ENCODE results near the gene MAP3K14. TPM values are rescaled to one million over a fixed set of nuclear protein-coding genes. Genes with fewer than 3 reads are reported as not detected.

The MAP3K14 gene
- polyA plus RNA-seq, 1 of the 3 experiments (the other 2 are of a cell fraction): 11.9 TPM

DNA sequence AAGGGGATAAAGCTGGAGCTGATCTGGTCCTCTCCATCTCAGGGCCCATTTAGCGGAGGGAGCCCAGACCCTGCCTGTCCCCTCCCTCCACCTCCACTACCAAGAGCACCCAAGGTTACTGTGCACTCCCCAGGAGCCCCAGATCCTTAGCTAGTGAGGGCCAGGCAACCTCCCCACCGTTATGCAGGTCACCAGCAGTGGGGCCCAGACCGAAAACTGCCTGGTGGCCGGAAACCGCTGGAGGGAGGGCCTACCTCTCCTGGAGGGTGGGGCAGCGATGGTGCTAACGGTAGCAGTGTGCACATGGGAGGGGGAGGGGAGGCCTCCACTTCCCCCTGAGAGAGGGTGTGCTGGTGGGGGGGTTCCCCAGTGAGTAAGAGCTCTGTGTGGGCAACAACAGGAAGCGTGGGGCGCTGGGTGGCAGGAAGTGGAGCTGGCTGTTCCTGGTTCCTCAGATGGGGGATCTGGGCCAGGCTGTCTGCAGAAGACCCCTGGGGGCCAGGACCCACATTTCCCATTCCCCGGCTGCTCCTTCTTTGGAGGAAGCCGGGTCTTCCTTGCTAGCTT is 90.8 kb downstream of the MAP3K14 start:
- Histone ChIP-seq H3K4me2 (no peak overlapping the region), H3K36me3 (replicated peaks in 1 of 2; ENCODE audit: control insufficient read depth in 1 of 2, insufficient read depth in 2 of 2, low read length in 1 of 2) (no peaks in the 10 kb centered on the region), H3K27ac (ENCODE audit: low read depth in 2 of 2, low read length in 1 of 2) (no peak overlapping the region), H3K27me3 (ENCODE audit: insufficient read depth) (no peaks in the 10 kb centered on the region), H3K4me1 (ENCODE audit: control insufficient read depth in 1 of 2, insufficient read depth in 2 of 2, low read depth in 1 of 2, low read length in 1 of 2) (peaks cover 3 to 35% of the 10 kb centered on the region in 2 experiments; a peak in 2 of 4 replicates), H3K9me3 (no peaks in the 10 kb centered on the region), H3K79me2 (ENCODE audit: insufficient read depth) (no peaks in the 10 kb centered on the region), H3K9me2 (no peaks in the 10 kb centered on the region), H4K20me1 (ENCODE audit: insufficient read depth) (no peaks in the 10 kb centered on the region), H3K9ac (no peak overlapping the region), H3F3A (replicated peaks; ENCODE audit: insufficient read depth) (peaks cover 2% of the 10 kb centered on the region), H3K4me3 (ENCODE audit: low read depth in 2 of 2, low read length in 1 of 2) (no peak overlapping the region), H2AFZ (ENCODE audit: low read depth) (0 out of 2 replicates have a peak overlapping the region, but pooled peaks have one; percentile 16)
- ChIA-PET CTCF (interaction anchor here (0.8 to 16.2 kb wide), 10 partner anchors 13 to 602 kb away, joined by 3 to 260 read pairs (median 4); partner anchors contain the start of genes ACBD4 and HEXIM2), POLR2A (no interaction called here)
- WGBS (ENCODE audit: low lambda C conversion rate): 84% methylated on average over 11 of the region's 11 CpGs
- no peak for DNase-seq
- no peak for TF ChIP-seq RXRA (IDR thresholded peaks at IDR 0.05; ENCODE audit: borderline replicate concordance, low read depth)
- no peak for TF ChIP-seq ELF1 (IDR thresholded peaks at IDR 0.05)
- TF ChIP-seq MAX (IDR thresholded peaks at IDR 0.05; ENCODE audit: low read depth): no peak
- TF ChIP-seq NRF1 (IDR thresholded peaks at IDR 0.05; ENCODE audit: low read depth, low read length): no peak
- TF ChIP-seq EP300 (IDR thresholded peaks at IDR 0.05; ENCODE audit: borderline replicate concordance in 1 of 2, low read depth in 1 of 2, low read length in 1 of 2): no peak
- no peak for TF ChIP-seq SIN3A (IDR thresholded peaks at IDR 0.05; ENCODE audit: borderline replicate concordance, low read depth, low read length)
- TF ChIP-seq TCF12 (IDR thresholded peaks at IDR 0.05): no peak
- TF ChIP-seq, protein P1, sequence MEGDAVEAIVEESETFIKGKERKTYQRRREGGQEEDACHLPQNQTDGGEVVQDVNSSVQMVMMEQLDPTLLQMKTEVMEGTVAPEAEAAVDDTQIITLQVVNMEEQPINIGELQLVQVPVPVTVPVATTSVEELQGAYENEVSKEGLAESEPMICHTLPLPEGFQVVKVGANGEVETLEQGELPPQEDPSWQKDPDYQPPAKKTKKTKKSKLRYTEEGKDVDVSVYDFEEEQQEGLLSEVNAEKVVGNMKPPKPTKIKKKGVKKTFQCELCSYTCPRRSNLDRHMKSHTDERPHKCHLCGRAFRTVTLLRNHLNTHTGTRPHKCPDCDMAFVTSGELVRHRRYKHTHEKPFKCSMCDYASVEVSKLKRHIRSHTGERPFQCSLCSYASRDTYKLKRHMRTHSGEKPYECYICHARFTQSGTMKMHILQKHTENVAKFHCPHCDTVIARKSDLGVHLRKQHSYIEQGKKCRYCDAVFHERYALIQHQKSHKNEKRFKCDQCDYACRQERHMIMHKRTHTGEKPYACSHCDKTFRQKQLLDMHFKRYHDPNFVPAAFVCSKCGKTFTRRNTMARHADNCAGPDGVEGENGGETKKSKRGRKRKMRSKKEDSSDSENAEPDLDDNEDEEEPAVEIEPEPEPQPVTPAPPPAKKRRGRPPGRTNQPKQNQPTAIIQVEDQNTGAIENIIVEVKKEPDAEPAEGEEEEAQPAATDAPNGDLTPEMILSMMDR (IDR thresholded peaks at IDR 0.05): no peak
- no peak for TF ChIP-seq POLR2AphosphoS5 (IDR thresholded peaks at IDR 0.05; ENCODE audit: low read depth, low read length)
- TF ChIP-seq, protein P2, sequence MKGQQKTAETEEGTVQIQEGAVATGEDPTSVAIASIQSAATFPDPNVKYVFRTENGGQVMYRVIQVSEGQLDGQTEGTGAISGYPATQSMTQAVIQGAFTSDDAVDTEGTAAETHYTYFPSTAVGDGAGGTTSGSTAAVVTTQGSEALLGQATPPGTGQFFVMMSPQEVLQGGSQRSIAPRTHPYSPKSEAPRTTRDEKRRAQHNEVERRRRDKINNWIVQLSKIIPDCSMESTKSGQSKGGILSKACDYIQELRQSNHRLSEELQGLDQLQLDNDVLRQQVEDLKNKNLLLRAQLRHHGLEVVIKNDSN (IDR thresholded peaks at IDR 0.05; ENCODE audit: borderline replicate concordance, low read depth): no peak
- TF ChIP-seq EZH2phosphoT487 (IDR thresholded peaks at IDR 0.05; ENCODE audit: borderline replicate concordance, low read depth): no peak

DNA sequence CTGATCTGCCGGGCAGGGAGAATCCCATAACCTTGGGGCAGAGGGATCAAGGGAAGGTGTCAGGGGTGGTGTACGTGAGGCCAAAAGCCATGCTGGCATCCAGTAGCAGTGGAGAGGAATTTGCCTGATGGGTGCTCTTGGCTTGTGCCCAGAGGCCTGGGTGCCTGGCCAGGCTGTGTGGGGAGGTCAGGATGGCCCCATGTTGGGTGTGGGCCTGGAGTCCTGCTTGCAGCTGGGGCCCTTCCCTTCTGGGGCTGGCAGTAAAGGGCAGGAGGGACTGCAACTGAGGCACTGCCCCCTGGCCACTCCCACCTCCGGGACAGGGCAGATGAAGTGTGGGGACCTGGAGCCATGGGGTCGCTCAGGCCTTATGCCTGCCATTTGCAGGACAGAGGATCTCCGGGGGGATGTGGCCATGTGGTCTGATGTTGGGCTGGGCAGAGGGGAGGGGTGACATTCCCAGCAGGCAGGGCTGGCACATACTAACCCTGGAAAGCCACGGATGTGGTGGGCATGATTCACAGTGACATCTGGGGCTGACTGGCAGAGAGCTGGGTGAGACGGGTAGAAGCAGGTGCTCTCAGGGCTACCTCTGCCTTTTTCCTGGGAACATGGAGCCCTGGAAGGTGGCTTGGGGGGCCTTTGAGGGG is 91.6 kb downstream of the MAP3K14 start:
- H3K4me3 ChIP-seq (ENCODE audit: low read depth in 2 of 2, low read length in 1 of 2): no peak overlapping the region
- H2AFZ ChIP-seq (ENCODE audit: low read depth): no peak overlapping the region
- POLR2A ChIA-PET: no interaction called here
- WGBS (ENCODE audit: low lambda C conversion rate): 57% methylated on average over 5 of the region's 7 CpGs
- H3K27me3 ChIP-seq (ENCODE audit: insufficient read depth): no peaks in the 10 kb centered on the region
- no peak overlapping the region for H3K4me2 ChIP-seq
- H3K9me2 ChIP-seq: no peaks in the 10 kb centered on the region
- H3K79me2 ChIP-seq (ENCODE audit: insufficient read depth): no peaks in the 10 kb centered on the region
- H3K9ac ChIP-seq: no peak overlapping the region
- H3K9me3 ChIP-seq: no peaks in the 10 kb centered on the region
- CTCF ChIA-PET: interaction anchor here (0.8 to 16.2 kb wide), 7 partner anchors 14 to 603 kb away, joined by 3 to 260 read pairs (median 4); partner anchors contain the start of gene HEXIM2
- no peaks in the 10 kb centered on the region for H3K36me3 ChIP-seq (replicated peaks in 1 of 2; ENCODE audit: control insufficient read depth in 1 of 2, insufficient read depth in 2 of 2, low read length in 1 of 2)
- peaks cover 0 to 29% of the 10 kb centered on the region in 2 experiments; a peak in 1 of 4 replicates for H3K4me1 ChIP-seq (ENCODE audit: control insufficient read depth in 1 of 2, insufficient read depth in 2 of 2, low read depth in 1 of 2, low read length in 1 of 2)
- TF ChIP-seq REST (IDR thresholded peaks at IDR 0.05; ENCODE audit: low read depth, low read length): no peak
- 0 out of 2 replicates have a peak, but pooled peaks have one; percentile 11 for TF ChIP-seq TCF12 (IDR thresholded peaks at IDR 0.05)
- no peak for TF ChIP-seq JUND (IDR thresholded peaks at IDR 0.05)
- no peak overlapping the region for H3K27ac ChIP-seq (ENCODE audit: low read depth in 2 of 2, low read length in 1 of 2)
- DNase-seq: no peak
- H4K20me1 ChIP-seq (ENCODE audit: insufficient read depth): no peaks in the 10 kb centered on the region
- peaks cover 6% of the 10 kb centered on the region for H3F3A ChIP-seq (replicated peaks; ENCODE audit: insufficient read depth)

All from SK-N-SH (cell line).